ENCODE data around the gene RHEBL1.

GRCh38 chr12:49033611-49034285 lies 36.0 kb downstream of the RHEBL1 start:
- TF ChIP-seq, protein P1, sequence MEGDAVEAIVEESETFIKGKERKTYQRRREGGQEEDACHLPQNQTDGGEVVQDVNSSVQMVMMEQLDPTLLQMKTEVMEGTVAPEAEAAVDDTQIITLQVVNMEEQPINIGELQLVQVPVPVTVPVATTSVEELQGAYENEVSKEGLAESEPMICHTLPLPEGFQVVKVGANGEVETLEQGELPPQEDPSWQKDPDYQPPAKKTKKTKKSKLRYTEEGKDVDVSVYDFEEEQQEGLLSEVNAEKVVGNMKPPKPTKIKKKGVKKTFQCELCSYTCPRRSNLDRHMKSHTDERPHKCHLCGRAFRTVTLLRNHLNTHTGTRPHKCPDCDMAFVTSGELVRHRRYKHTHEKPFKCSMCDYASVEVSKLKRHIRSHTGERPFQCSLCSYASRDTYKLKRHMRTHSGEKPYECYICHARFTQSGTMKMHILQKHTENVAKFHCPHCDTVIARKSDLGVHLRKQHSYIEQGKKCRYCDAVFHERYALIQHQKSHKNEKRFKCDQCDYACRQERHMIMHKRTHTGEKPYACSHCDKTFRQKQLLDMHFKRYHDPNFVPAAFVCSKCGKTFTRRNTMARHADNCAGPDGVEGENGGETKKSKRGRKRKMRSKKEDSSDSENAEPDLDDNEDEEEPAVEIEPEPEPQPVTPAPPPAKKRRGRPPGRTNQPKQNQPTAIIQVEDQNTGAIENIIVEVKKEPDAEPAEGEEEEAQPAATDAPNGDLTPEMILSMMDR (IDR thresholded peaks at IDR 0.05; ENCODE audit: low read depth, low read length): no peak
- TF ChIP-seq EZH2phosphoT487 (IDR thresholded peaks at IDR 0.05; ENCODE audit: low read depth): no peak
